ENCODE results near the gene TCHP. TPM values are rescaled to one million over a fixed set of nuclear protein-coding genes. Genes with fewer than 3 reads are reported as not detected.

TCHP gene
- polyA plus RNA-seq, 1 donor from 2014 or later, result 12.8 TPM

GRCh38 chr12:109961201-109961600 lies 61.1 kb downstream of the TCHP start:
- Histone ChIP-seq H3K9me2 (ENCODE audit: insufficient read depth, low read length) (no peaks in the 10 kb centered on the region), H3K27ac (ENCODE audit: low read length) (no peak overlapping the region), H3F3A (ENCODE audit: insufficient read depth, low read length, poor library complexity, severe bottlenecking) (no peaks in the 10 kb centered on the region), H3K9ac (ENCODE audit: low read length) (no peak overlapping the region), H3K4me3 (ENCODE audit: low read length) (no peak overlapping the region), H4K20me1 (ENCODE audit: insufficient read depth) (no peaks in the 10 kb centered on the region), H3K9me3 (ENCODE audit: low read length) (no peaks in the 10 kb centered on the region), H3K4me2 (ENCODE audit: low read length) (no peak overlapping the region), H3K36me3 (ENCODE audit: insufficient read depth, low read length) (peaks cover 25% of the 10 kb centered on the region), H3K27me3 (ENCODE audit: insufficient read depth, low read depth, low read length) (no peaks in the 10 kb centered on the region), H3K79me2 (replicated peaks; ENCODE audit: insufficient read depth, low read length) (no peaks in the 10 kb centered on the region), H2AFZ (ENCODE audit: low read depth, low read length) (no peak overlapping the region)
- TF ChIP-seq EP300 (conservative IDR thresholded peaks at IDR 0.05; ENCODE audit: poor library complexity, severe bottlenecking) (no peak), MXI1 (conservative IDR thresholded peaks at IDR 0.05; ENCODE audit: poor library complexity, severe bottlenecking) (no peak), EZH2 (IDR thresholded peaks at IDR 0.05; ENCODE audit: borderline replicate concordance, insufficient read depth, low read length, poor library complexity, severe bottlenecking) (no peak), POLR2AphosphoS5 (IDR thresholded peaks at IDR 0.05) (no peak), SMC3 (conservative IDR thresholded peaks at IDR 0.05; ENCODE audit: poor library complexity) (no peak), RAD21 (conservative IDR thresholded peaks at IDR 0.05) (no peak)
- TF ChIP-seq, protein P1, sequence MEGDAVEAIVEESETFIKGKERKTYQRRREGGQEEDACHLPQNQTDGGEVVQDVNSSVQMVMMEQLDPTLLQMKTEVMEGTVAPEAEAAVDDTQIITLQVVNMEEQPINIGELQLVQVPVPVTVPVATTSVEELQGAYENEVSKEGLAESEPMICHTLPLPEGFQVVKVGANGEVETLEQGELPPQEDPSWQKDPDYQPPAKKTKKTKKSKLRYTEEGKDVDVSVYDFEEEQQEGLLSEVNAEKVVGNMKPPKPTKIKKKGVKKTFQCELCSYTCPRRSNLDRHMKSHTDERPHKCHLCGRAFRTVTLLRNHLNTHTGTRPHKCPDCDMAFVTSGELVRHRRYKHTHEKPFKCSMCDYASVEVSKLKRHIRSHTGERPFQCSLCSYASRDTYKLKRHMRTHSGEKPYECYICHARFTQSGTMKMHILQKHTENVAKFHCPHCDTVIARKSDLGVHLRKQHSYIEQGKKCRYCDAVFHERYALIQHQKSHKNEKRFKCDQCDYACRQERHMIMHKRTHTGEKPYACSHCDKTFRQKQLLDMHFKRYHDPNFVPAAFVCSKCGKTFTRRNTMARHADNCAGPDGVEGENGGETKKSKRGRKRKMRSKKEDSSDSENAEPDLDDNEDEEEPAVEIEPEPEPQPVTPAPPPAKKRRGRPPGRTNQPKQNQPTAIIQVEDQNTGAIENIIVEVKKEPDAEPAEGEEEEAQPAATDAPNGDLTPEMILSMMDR (IDR thresholded peaks at IDR 0.05; ENCODE audit: poor library complexity, severe bottlenecking), result no peak

DNA sequence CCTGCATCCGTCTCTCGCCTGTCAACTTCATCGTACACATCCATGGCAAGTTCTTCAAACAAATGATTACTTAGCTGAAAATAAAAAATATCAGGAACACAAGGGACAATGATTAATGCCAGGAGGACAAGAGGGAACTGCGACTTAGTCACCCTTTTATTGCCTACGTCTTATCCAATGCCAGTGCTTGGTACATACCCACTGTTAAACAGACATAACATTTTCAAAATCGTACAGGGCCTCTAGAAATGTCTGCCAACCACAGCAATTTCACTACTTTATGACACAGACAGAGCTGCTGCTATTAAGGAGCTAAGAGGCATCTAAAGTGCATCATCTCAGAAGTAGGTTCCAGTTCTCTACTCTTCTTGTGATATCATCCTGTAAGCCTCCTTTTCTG lies 61.5 kb downstream of the TCHP start:
- TF ChIP-seq POLR2AphosphoS5 (IDR thresholded peaks at IDR 0.05) (no peak), RAD21 (conservative IDR thresholded peaks at IDR 0.05) (no peak), SMC3 (conservative IDR thresholded peaks at IDR 0.05; ENCODE audit: poor library complexity) (no peak)
- TF ChIP-seq, protein P1 (IDR thresholded peaks at IDR 0.05; ENCODE audit: poor library complexity, severe bottlenecking), result no peak
- no peaks in the 10 kb centered on the region for H3K9me3 ChIP-seq (ENCODE audit: low read length)
- H3K9ac ChIP-seq (ENCODE audit: low read length), result no peak overlapping the region
- H3K4me2 ChIP-seq (ENCODE audit: low read length), result no peak overlapping the region
- H3K9me2 ChIP-seq (ENCODE audit: insufficient read depth, low read length), result no peaks in the 10 kb centered on the region
- no peaks in the 10 kb centered on the region for H3F3A ChIP-seq (ENCODE audit: insufficient read depth, low read length, poor library complexity, severe bottlenecking)
- H3K36me3 ChIP-seq (ENCODE audit: insufficient read depth, low read length), result peaks cover 25% of the 10 kb centered on the region
- H3K4me3 ChIP-seq (ENCODE audit: low read length), result no peak overlapping the region
- no peaks in the 10 kb centered on the region for H4K20me1 ChIP-seq (ENCODE audit: insufficient read depth)
- no peak overlapping the region for H2AFZ ChIP-seq (ENCODE audit: low read depth, low read length)
- H3K27ac ChIP-seq (ENCODE audit: low read length), result no peak overlapping the region
- no peaks in the 10 kb centered on the region for H3K27me3 ChIP-seq (ENCODE audit: insufficient read depth, low read depth, low read length)
- H3K79me2 ChIP-seq (replicated peaks; ENCODE audit: insufficient read depth, low read length), result no peaks in the 10 kb centered on the region

GRCh38 chr12:109962398-109962797 lies 62.3 kb downstream of the TCHP start:
- peaks cover 25% of the 10 kb centered on the region for H3K36me3 ChIP-seq (ENCODE audit: insufficient read depth, low read length)
- H3K9me3 ChIP-seq (ENCODE audit: low read length), result no peaks in the 10 kb centered on the region
- no peaks in the 10 kb centered on the region for H4K20me1 ChIP-seq (ENCODE audit: insufficient read depth)
- no peak overlapping the region for H3K4me3 ChIP-seq (ENCODE audit: low read length)
- no peak overlapping the region for H3K9ac ChIP-seq (ENCODE audit: low read length)
- H3K9me2 ChIP-seq (ENCODE audit: insufficient read depth, low read length), result no peaks in the 10 kb centered on the region
- H3K27ac ChIP-seq (ENCODE audit: low read length), result no peak overlapping the region
- no peaks in the 10 kb centered on the region for H3F3A ChIP-seq (ENCODE audit: insufficient read depth, low read length, poor library complexity, severe bottlenecking)
- no peak overlapping the region for H3K4me2 ChIP-seq (ENCODE audit: low read length)
- no peak for TF ChIP-seq RAD21 (conservative IDR thresholded peaks at IDR 0.05)
- TF ChIP-seq, protein P1 (IDR thresholded peaks at IDR 0.05; ENCODE audit: poor library complexity, severe bottlenecking), result no peak
- TF ChIP-seq, protein P2, sequence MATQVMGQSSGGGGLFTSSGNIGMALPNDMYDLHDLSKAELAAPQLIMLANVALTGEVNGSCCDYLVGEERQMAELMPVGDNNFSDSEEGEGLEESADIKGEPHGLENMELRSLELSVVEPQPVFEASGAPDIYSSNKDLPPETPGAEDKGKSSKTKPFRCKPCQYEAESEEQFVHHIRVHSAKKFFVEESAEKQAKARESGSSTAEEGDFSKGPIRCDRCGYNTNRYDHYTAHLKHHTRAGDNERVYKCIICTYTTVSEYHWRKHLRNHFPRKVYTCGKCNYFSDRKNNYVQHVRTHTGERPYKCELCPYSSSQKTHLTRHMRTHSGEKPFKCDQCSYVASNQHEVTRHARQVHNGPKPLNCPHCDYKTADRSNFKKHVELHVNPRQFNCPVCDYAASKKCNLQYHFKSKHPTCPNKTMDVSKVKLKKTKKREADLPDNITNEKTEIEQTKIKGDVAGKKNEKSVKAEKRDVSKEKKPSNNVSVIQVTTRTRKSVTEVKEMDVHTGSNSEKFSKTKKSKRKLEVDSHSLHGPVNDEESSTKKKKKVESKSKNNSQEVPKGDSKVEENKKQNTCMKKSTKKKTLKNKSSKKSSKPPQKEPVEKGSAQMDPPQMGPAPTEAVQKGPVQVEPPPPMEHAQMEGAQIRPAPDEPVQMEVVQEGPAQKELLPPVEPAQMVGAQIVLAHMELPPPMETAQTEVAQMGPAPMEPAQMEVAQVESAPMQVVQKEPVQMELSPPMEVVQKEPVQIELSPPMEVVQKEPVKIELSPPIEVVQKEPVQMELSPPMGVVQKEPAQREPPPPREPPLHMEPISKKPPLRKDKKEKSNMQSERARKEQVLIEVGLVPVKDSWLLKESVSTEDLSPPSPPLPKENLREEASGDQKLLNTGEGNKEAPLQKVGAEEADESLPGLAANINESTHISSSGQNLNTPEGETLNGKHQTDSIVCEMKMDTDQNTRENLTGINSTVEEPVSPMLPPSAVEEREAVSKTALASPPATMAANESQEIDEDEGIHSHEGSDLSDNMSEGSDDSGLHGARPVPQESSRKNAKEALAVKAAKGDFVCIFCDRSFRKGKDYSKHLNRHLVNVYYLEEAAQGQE (IDR thresholded peaks at IDR 0.05; ENCODE audit: borderline replicate concordance), result no peak
- no peak for TF ChIP-seq MXI1 (conservative IDR thresholded peaks at IDR 0.05; ENCODE audit: poor library complexity, severe bottlenecking)
- no peak for TF ChIP-seq EP300 (conservative IDR thresholded peaks at IDR 0.05; ENCODE audit: poor library complexity, severe bottlenecking)
- no peak for TF ChIP-seq POLR2AphosphoS5 (IDR thresholded peaks at IDR 0.05)
- no peak for TF ChIP-seq SMC3 (conservative IDR thresholded peaks at IDR 0.05; ENCODE audit: poor library complexity)
- TF ChIP-seq EZH2 (IDR thresholded peaks at IDR 0.05; ENCODE audit: borderline replicate concordance, insufficient read depth, low read length, poor library complexity, severe bottlenecking), result no peak
- TF ChIP-seq TAF1 (IDR thresholded peaks at IDR 0.05; ENCODE audit: low read depth), result no peak
- no peaks in the 10 kb centered on the region for H3K79me2 ChIP-seq (replicated peaks; ENCODE audit: insufficient read depth, low read length)
- H2AFZ ChIP-seq (ENCODE audit: low read depth, low read length), result no peak overlapping the region
- no peaks in the 10 kb centered on the region for H3K27me3 ChIP-seq (ENCODE audit: insufficient read depth, low read depth, low read length)
